Heart left ventricle (tissue), 16 donors: ENCODE results near the gene BPHL. TPM values are rescaled to one million over a fixed set of nuclear protein-coding genes. Genes with fewer than 3 reads are reported as not detected.

Source experiments
- ATAC-seq, 4 donors: fragments of 200-7000 bp; cut with Tn5 transposase; one replicate each; pipeline ENCODE4 v1.9.1; 2020 to 2022; ENCODE audit warnings: moderate library complexity in 4 of 4, mild to moderate bottlenecking in 3 of 4, moderate number of reproducible peaks in 1 of 4
- DNase-seq, 5 donors: peaks; one replicate each; pipeline ENCODE4 v3.0.0-alpha.2; 2020
- H3K27ac ChIP-seq, 12 donors: fragments of 200-600 bp; sonication (generic) in 4 of 12; one replicate each; pipeline versions ENCODE4 v1.5.0 to v1.8.0; 2016 to 2022; ENCODE audit warnings: mild to moderate bottlenecking in 2 of 12
- H3K27me3 ChIP-seq, 9 donors: fragments of 200-600 bp; sonication (generic) in 2 of 9; one replicate each; pipeline versions ENCODE4 v1.5.1 to v1.8.0; 2016 to 2022; ENCODE audit warnings: mild to moderate bottlenecking in 3 of 9
- H3K36me3 ChIP-seq, 9 donors: fragments of 200-600 bp; sonication (generic) in 2 of 9; one replicate each; pipeline versions ENCODE4 v1.5.0 to v1.8.0; 2018 to 2022; ENCODE audit warnings: mild to moderate bottlenecking in 2 of 9
- H3K4me1 ChIP-seq, 12 donors: fragments of 200-600 bp; sonication (generic) in 4 of 12; one replicate each; pipeline versions ENCODE4 v1.5.0 to v1.8.0; 2016 to 2022; ENCODE audit warnings: mild to moderate bottlenecking in 3 of 12
- H3K4me3 ChIP-seq, 12 donors: fragments of 200-600 bp; sonication (generic) in 4 of 12; one replicate each; pipeline versions ENCODE4 v1.5.0 to v1.8.0; 2017 to 2022; ENCODE audit warnings: mild to moderate bottlenecking in 9 of 12, moderate library complexity in 4 of 12
- H3K9me3 ChIP-seq, 12 donors: fragments of 200-600 bp; sonication (generic) in 4 of 12; one replicate each; pipeline versions ENCODE4 v1.5.0 to v1.8.0; 2016 to 2022; ENCODE audit warnings: mild to moderate bottlenecking in 1 of 12
- POLR2A ChIP-seq, 2 donors: fragments of 450-650 bp; IDR thresholded peaks; one replicate each; pipeline ENCODE4 v1.6.1; 2017; ENCODE audit warnings: antibody characterized with exemption in 2 of 2, mild to moderate bottlenecking in 2 of 2, moderate library complexity in 2 of 2
- WGBS, 4 donors: extraction: QIAGEN DNeasy Blood & Tissue Kit in 2 of 4; methylation state at CpG; one replicate each; pipeline versions ENCODE4 v1.1.5 to v1.1.7; 2013 to 2018; 5-methylcytosine and 5-hydroxymethylcytosine counted together
- intact Hi-C, 10 donors: fragments of 100-400 bp; cut with DNase I; formaldehyde crosslinking; loops; one replicate each; pipeline versions ENCODE4 v1.11.1 to v1.14.2; 2022
- polyA plus RNA-seq, 2 donors: library from polyadenylated mRNA; stranded (reverse); fragments of 200-250 nt; gene quantifications; one replicate each; pipeline ENCODE4 v1.2.3, GENCODE V29; 2013
- total RNA-seq, 9 donors: library from RNA; depleted of rRNA in 2 of 9; stranded (reverse); fragments of >200 nt in 2 of 9; fragmentation: NEBNext Ultra II Directional in 3 of 9; extraction: Animal tissue kit (Norgen Biotek cat#: 25700) in 3 of 9; gene quantifications; one replicate each; pipeline versions ENCODE4 v1.1.0 to v1.2.4, GENCODE V29; 2016 to 2023
- TF ChIP-seq, protein P1 (sequence below), 12 donors: fragments of 200-600 bp; sonication (generic) in 4 of 12; IDR thresholded peaks; one replicate each; pipeline versions ENCODE4 v1.5.0 to v1.8.0; 2018 to 2022; ENCODE audit warnings: antibody characterized with exemption in 12 of 12, mild to moderate bottlenecking in 5 of 12
- donor health status: ischemic (EF 13 %, LVEDD 7.1; RV severe dilation, severe dysfunction).
- donor health status: healthy with polysubstance abuse.
- donor health status: DM: no; HTN: yes; CAD: no.
- donor health status: DM: no; HTN: no; CAD: no.
- donor health status: ischemic (EF 25% LVEDD 6.9; RV normal size, moderate dysfunction).
- donor health status: ischemic (EF 25% LVEDD 5.7; RV mildly dilated, moderate dysfunction).
- donor health status: healthy.
- donor health status: DM: yes; HTN: yes; CAD: no.
- donor health status: ischemic (EF 35%, LVEDD 5.7; RV mildly dilated, moderate dysfunction).
- donor health status: nonischemic (EF 11% LVEDD 7.7; RV severe dilation, severe dysfunction).
- donor health status: DM: yes; HTN: yes; CAD: no.
- donor health status: PGD.
- donor health status: ischemic (EF 29% LVEDD 5.4; RV normal size, mild dysfunction).
- donor health status: nonischemic (EF 23%, LVEDD 6.1; RV moderate dilation, normal function).

Gene BPHL
- total and polyA plus RNA-seq, 11 donors = 4.8 to 38.2 (median 13.5) TPM

GRCh38 chr6:3079682-3080081 lies 38.8 kb upstream of the BPHL start:
- H3K36me3 ChIP-seq = peaks cover 0 to 79% (median 75%) of the 10 kb centered on the region in 9 donors
- no peak for TF ChIP-seq POLR2A (IDR thresholded peaks at IDR 0.05)
- TF ChIP-seq, protein P1, sequence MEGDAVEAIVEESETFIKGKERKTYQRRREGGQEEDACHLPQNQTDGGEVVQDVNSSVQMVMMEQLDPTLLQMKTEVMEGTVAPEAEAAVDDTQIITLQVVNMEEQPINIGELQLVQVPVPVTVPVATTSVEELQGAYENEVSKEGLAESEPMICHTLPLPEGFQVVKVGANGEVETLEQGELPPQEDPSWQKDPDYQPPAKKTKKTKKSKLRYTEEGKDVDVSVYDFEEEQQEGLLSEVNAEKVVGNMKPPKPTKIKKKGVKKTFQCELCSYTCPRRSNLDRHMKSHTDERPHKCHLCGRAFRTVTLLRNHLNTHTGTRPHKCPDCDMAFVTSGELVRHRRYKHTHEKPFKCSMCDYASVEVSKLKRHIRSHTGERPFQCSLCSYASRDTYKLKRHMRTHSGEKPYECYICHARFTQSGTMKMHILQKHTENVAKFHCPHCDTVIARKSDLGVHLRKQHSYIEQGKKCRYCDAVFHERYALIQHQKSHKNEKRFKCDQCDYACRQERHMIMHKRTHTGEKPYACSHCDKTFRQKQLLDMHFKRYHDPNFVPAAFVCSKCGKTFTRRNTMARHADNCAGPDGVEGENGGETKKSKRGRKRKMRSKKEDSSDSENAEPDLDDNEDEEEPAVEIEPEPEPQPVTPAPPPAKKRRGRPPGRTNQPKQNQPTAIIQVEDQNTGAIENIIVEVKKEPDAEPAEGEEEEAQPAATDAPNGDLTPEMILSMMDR (IDR thresholded peaks at IDR 0.05) = no peak

GRCh38 chr6:3081960-3082359 lies 36.6 kb upstream of the BPHL start:
- ATAC-seq (peak in 3 of 4 donors; percentile 56 to 83 (median 79)), DNase-seq (peak in 3 of 5 donors; percentile 41 to 48 (median 43))
- no peak overlapping the region for H3K4me3 ChIP-seq
- H3K27me3 ChIP-seq = no peaks in the 10 kb centered on the region
- H3K27ac ChIP-seq = peak overlapping the region in 2 of 12 donors; percentile 27 to 46
- no peaks in the 10 kb centered on the region for H3K9me3 ChIP-seq
- peaks cover 0 to 14% (median 0%) of the 10 kb centered on the region in 12 donors for H3K4me1 ChIP-seq
- H3K36me3 ChIP-seq = peaks cover 0 to 100% (median 95%) of the 10 kb centered on the region in 9 donors
- 62 to 75% (median 67%) methylated on average over 5 of the region's 5 CpGs for WGBS, 4 donors
- intact Hi-C loops = no loop called here
- no peak for TF ChIP-seq POLR2A (IDR thresholded peaks at IDR 0.05)
- TF ChIP-seq, protein P1 (IDR thresholded peaks at IDR 0.05) = no peak

More at GRCh38 chr6:3079682-3080081, 38.8 kb upstream of the BPHL start:
- ATAC-seq = no peak
- no peaks in the 10 kb centered on the region for H3K27me3 ChIP-seq
- WGBS, 4 donors = 96 to 100% (median 99%) methylated on average over 1 of the region's 1 CpG
- H3K4me3 ChIP-seq = no peak overlapping the region
- no peaks in the 10 kb centered on the region for H3K9me3 ChIP-seq
- H3K27ac ChIP-seq = no peak overlapping the region
- intact Hi-C loops = no loop called here
- DNase-seq = no peak
- H3K4me1 ChIP-seq = peaks cover 0 to 29% (median 11%) of the 10 kb centered on the region in 12 donors

DNA sequence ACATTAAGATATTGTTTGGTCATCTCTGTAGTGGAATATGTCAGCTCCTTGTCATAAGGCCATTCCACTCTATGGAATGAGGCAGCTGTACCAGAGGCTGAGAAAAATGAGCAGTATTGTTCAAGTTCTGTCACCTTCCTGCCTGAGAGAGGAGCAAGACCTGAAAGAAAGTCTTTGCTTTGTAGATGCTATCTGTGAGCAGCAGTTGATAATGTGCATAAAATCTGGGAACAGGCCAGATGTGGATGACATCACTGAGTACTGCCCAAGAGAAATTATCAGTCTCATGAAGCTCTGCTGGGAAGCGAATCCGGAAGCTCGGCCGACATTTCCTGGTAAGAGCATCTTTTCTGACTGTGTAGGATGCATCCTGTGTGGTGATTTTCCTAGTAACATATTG lies 33.4 kb upstream of the BPHL start:
- Histone ChIP-seq H3K4me3 (no peak overlapping the region), H3K27me3 (no peaks in the 10 kb centered on the region), H3K27ac (no peak overlapping the region), H3K4me1 (peaks cover 0 to 14% (median 0%) of the 10 kb centered on the region in 12 donors), H3K36me3 (peaks cover 0 to 100% (median 95%) of the 10 kb centered on the region in 9 donors), H3K9me3 (no peaks in the 10 kb centered on the region)
- TF ChIP-seq, protein P1 (IDR thresholded peaks at IDR 0.05) = no peak
- no peak for TF ChIP-seq POLR2A (IDR thresholded peaks at IDR 0.05)
- intact Hi-C loops = no loop called here
- WGBS, 4 donors = 58 to 73% (median 66%) methylated on average over 4 of the region's 4 CpGs
- DNase-seq (peak in 1 of 5 donors; percentile 34), ATAC-seq (peak in 2 of 4 donors; percentile 39 to 61)

GRCh38 chr6:3086282-3086946 lies 32.1 kb upstream of the BPHL start:
- Histone ChIP-seq H3K9me3 (no peaks in the 10 kb centered on the region), H3K27me3 (no peaks in the 10 kb centered on the region), H3K4me1 (peaks cover 0 to 10% (median 0%) of the 10 kb centered on the region in 12 donors), H3K4me3 (no peak overlapping the region), H3K36me3 (peaks cover 0 to 92% (median 87%) of the 10 kb centered on the region in 9 donors), H3K27ac (no peak overlapping the region)
- DNase-seq (no peak), ATAC-seq (no peak)
- TF ChIP-seq POLR2A (IDR thresholded peaks at IDR 0.05) = no peak
- TF ChIP-seq, protein P1 (IDR thresholded peaks at IDR 0.05) = no peak
- intact Hi-C loops = no loop called here
- WGBS, 4 donors = 66 to 94% (median 67%) methylated on average over 7 of the region's 7 CpGs
